Stimulated activated naive CD8-positive, alpha-beta T cell treated with anti-CD3 and anti-CD28 coated beads, Interleukin-15, Interleukin-2, amounts not matched to agents 100 U/mL and 50 U/mL, for 24 hours (primary cell): ENCODE data around the gene ARL13B.
"Not testable (repeated sequence)": the region's sequence is repeated elsewhere in the genome, so short reads cannot be mapped to it uniquely, and the experiment has no call there.

ENCODE experiments used
- ATAC-seq: fragments of 150-1000 bp; cut with Tn5 transposase; one replicate; pipeline ENCODE4 v1.10.0; 2021
- DNase-seq: peaks from one replicate; pipeline ENCODE4 v3.0.0; 2021

ARL13B gene

DNA sequence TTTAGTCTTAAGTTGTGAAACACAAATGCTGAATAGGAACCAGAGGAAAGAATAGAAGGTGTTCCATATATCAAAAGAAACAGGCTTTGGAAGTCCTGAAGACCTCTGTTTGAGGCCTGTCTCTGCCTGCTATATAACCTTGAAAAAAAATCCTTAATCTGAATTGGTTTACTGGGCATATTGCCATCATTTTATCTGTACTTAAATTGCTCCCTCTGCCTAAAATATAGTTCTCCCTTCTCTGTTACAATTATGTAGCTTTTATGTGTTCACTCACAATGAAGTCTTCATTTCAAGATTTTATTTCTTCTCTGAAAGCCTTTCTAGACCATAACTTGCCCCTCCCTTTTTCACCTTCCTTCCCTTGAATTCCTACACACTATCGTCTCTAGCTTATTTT, 21.2 kb downstream of the ARL13B start:
- no peak for ATAC-seq
- no peak for DNase-seq

DNA sequence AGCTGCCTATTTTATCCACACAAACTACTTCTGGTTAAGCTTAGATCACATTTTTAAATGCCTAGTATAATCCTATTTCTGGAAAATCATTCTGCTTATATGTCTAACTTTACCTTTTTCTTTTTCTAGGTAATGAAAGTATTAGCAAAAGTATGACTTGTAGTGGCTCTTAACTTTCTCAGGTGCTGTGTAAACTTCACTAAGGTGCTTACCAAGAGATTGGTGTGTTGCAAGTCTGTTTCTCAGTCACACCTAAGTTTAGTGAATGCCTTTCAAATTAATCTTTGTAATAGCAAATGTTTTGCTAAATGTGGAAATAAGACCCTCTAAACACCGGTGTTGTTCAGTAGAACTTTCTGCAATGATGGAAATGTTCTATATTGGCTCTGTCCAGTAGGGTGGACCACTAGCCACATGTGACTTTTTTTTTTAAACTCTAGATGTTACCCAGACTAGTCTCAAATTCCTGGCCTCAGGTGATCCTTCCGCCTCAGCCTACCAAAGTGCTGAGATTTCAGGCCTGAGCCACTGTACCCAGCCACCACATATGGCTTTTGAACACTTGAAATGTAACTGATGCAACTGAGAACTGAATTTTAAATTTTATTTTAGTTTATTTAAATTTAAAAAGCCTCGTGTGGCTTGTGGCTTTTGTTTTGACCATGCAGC, 22.0 kb downstream of the ARL13B start:
- ATAC-seq = no peak

DNA sequence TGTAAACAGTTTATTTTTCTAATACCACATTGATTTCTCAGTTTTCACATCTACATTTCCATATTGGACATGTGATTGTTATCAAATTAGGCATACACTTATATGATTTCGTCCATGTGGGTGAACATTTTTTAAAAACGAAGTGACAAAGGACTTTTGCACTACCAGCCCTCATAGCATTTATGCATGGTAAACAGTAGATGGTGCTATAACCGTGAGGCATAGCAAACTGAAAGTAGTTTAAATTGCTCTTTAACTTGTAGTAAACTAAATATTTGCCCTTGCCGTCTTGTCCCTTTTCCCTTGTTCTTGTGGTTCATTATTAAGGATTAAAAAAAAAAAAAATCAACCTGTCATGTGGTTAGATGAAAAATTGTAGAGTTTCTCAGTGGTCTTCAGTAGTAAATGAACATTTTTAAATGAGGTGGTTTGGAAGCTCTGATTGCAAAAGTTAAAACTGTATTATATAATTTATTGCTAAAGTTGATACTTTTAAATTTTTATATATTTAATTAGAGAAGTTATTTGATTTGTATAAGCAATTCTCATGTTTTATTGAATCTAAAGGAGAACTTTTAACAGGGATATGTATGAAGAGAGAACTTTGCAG, 24.5 kb downstream of the ARL13B start:
- ATAC-seq (peak; percentile 49), DNase-seq (no peak)

More for the DNA sequence above, 22.0 kb downstream of the ARL13B start:
- no peak for DNase-seq

DNA sequence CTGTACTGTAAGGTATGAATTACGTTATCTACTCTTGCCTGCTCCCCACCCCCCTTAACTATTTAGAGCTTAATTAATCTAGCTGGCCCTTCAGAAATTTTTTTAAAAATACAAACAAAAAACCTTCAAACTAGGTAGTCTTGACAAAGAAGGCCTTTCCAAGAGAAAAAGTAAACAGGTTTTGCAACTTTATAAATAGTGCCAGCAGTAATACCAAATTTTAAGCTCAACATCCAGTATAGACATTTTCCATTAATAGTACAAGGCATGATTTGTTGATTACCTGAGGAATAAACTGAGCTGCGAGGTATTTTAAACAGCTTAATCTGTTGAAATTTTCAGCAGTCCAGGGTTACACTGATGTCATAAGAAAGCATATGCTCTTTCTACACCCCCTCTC, 28.3 kb downstream of the ARL13B start:
- DNase-seq = no peak
- no peak for ATAC-seq

DNA sequence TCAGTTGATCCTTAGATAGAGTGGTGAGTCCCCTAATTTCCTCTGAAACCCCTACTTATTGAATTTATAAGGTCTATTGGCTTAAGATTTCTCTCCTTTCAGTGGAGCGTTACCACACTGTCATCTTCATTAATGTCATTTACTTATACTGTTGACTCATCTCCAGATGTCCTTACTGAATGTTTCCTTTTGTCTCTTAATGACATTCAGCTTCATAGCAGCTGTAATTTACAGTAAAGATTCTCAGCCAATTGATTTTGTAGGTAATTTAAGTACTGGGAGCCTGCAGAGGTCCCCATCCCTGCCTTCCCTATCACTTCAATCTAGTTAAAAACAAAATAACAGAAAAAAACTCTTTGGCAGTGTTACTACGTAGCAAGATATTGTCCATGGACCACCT, 29.7 kb downstream of the ARL13B start:
- ATAC-seq (peak; percentile 10), DNase-seq (no peak)

DNA sequence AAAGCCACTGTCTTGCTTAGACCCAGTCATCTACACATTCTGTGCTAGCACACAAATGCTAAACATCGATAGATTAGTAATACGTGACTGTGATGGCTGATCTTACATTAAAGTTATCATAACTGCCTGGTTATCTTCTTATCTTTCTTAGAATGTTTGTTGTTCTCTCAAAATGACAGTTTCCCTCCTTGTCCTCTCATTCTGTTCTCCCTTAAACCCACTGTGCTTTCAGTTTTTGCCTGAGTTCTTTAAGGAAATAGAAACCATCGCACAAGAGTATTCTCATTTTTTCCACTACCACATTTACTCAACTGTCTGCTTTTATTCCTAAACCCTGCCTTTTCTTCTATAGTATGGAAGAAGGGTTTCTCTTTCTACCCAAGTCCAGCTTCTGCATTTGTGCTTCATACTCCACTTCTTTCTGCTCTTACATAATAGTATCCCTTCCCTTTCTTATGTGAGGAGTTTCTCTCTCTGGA, 31.3 kb downstream of the ARL13B start:
- DNase-seq (no peak), ATAC-seq (peak; percentile 90)

DNA sequence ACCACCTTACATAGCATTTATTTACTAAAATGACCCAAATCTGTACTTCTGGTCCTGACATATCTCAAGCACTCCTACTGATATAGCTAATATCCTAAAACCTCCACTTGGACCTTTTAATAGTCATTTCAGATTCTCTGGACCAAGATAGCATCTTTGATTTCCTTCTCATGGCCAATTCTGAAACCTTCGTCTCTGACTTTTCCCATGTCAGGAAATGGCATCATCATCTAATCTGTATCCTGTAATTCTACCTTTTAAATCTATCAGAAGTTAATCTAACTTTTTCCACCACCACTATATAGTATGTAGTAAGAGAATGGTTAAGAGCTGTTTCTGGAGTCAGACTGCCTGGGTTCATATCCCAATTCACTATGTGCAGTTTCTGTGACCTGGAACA, 32.2 kb downstream of the ARL13B start:
- DNase-seq (no peak), ATAC-seq (no peak)

DNA sequence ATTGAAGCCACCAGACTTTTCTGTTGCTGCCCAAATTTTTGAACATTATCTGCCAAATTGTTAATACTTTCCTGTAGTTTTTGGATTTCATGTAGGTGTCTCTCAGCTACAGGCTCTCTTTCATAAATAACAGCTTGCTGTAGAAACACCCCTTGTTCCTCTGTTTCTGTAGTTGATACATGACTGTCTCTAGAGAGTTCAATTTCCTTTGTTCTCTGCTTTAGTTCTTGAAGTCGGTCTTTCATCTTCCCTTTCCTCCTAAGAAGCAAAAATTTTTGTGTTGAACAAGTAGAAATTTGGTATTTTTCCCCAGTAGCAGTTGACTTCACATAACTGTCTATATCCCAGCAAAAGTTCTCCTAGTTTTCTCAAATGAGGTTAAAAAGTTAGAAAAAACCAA, 35.1 kb downstream of the ARL13B start:
- no peak for DNase-seq
- ATAC-seq = no peak

DNA sequence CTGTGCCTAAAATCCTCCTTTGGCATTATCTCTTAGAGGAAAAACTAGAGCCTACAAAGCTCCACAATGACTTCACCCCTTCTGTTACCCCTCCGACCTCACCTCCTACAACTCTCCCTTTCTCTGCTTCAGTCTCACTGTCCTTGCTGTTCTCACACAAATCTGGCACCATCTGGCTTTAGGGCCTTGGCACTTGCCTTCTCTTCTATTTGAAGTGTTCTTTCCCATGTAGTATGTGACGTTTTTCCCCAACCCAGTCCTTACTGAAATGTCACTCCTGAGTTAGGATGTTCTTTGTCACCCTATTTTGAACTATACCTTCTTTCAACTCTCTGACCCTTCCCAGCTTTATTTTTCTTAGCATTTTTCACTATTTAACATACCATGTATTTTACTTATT, 39.7 kb downstream of the ARL13B start:
- ATAC-seq (no peak), DNase-seq (no peak)

DNA sequence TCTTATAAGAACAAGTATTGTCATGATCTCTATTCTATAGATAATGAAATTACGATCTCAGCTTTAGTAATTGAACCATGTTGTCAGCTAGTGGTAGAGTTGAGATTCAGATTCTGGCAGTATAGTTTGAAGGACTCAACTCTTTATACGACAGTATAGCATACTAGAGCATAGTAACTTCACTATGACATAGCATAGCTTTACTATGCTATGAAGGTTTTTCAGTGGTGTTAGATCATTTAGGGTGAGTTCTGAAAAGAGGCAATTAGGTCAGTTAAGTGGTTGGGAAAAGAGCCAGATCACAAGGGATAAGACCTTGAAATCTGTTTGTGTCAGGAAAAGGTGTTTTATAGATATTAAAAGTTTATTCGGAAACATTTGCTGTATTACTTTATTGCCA, 40.3 kb downstream of the ARL13B start:
- ATAC-seq (no peak), DNase-seq (no peak)

DNA sequence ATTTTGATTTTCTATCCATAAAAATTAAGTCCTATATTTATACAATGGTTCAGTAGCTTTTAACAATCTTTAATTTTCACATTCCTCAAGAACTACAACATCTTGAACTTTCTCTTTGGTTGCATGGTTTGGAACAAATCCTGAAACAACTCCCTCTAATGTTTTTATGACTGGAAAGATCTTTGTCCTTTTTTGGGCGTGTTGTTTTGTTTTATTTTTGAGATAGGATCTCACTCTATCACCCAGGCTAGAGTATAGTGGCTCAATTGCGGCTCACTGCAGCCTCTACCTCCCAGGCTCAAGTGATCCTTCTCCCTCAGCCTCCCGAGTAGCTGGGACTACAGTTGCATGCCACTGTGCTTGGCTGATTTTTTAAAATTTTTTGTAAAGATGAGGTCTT, 44.4 kb downstream of the ARL13B start:
- DNase-seq = no peak
- ATAC-seq = no peak

DNA sequence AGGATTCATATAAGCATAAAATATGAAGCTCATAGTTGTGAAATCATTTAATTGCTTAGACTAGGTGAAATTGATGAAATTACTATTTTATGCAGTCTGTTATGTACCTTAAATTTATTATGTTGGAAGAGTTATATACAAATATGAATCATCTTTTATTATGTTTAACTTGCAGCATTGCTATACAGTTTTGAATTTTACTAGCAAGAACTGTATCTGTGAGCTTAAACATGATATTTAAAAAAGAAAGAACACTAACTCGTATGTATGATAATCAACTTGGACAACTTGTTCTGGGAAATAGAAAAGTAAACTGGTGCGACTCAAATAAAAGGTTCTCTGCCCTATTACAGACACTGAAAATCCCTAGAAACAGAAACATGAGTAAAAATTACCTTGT, 46.7 kb downstream of the ARL13B start:
- no peak for ATAC-seq
- DNase-seq = no peak

DNA sequence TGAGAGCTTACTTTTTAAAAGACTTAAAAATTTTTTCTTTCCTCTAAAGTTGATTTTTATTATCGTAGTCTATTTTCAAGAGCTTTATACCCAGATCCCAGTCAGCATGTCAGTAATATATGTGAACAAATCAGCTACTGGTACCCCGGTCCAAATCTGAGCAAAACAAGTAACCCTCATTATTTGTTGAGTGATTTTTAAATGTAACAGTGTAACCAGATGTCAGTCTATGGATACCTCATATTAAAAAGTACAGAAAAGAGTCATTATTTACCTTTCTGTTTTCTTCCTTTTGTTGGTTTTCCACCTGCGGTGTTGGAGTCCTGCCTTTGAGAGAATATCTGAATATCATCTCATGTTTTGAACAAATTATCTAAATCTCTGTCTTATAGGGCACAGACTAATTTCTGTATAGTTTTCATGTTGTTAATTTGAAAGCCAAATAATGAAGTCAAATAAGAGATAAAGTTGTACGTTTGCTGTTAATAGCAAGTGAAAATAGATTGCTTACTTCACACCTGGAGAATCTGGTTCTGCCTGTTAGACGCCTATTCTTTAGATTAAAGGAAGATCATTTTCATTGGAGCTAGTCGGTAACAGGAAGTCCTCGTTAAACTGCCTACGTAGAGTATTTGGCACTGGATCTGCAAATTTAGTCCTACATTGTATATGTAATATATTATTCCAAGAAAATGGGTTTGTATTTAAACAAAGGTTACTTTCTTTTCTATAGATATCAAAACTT, 48.3 kb downstream of the ARL13B start, which contains the start of gene STX19:
STX19 (minus strand) TSS at position 505 of the 745 bp plus-strand sequence. CDS start 13,328 bp downstream, outside the sequence.
- ATAC-seq (no peak), DNase-seq (no peak)

DNA sequence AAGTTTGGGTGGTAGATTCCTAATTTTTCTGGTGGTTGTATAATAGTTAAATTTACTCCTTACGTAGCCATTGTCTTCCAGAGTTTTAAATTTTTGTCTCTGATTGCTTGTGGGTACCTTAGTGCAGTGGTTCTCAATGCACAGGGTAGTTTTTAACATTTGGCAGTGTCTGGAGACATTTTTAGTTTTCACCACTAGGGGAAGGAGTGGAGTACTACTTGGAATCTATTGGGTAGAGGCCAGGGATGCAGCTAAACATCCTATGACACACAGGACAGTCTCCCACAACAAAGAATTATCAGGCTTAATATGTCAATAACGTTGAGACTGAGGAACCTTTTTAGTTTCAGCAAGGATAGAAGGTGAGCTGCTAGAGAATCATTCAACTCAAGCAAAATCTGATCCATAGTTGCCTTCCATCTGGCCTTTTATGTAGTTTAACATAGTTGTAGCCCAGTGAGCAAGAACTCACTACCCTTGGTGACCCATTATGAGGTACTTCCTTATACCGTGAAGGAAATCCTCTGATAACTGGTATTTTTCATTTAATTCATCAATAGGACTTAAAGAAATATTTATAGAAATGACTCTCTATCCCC, 57.1 kb downstream of the ARL13B start:
- DNase-seq (no peak), ATAC-seq (no peak)

DNA sequence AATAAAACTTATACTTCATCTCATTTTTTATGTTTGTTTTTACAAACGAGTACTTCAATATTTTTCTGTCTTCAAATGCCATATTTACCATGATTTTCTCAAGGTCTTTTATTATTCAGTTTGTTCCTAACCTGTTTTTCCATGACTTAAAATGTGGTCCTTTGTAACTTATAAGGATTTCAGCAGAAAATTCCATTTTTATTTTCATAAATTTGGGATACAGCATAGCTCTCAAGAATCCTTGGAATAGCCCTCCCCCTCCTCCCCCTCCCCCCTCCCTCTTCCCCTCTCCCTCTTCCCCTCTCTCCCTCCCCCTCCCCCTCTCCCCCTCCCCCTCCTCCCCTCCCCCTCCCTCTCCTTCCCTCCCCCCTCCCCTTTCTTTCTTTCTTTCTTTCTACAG, 63.3 kb downstream of the ARL13B start:
- DNase-seq (no peak), ATAC-seq (no peak)

DNA sequence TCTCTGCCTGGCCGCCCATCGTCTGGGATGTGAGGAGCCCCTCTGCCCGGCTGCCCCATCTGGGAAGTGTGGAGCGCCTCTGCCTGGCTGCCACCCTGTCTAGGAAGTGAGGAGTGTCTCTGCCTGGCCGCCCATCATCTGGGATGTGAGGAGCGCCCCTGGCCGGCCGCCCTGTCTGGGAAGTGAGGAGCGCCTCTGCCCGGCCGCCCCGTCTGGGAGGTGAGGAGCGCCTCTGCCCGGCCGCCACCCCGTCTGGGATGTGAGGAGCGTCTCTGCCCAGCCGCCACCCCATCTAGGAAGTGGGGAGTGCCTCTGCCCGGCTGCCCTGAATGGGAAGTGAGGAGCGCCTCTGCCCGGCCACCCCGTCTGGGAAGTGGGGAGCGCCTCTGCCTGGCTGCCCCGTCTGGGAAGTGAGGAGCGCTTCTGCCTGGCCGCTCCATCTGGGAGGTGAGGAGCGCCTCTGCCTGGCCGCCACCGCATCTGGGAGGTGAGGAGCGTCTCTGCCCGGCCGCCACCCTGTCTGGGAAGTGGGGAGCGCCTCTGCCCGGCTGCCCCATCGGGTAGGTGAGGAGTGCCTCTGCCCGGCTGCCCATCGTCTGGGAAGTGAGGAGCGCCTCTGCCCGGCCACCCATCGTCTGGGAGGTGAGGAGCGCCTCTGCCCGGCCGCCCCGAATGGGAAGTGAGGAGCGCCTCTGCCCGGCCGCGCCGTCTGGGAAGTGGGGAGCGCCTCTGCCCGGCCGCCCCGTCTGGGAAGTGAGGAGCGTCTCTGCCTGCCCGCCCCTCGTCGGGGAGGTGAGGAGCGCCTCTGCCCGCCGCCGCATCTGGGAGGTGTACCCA, 64.4 kb downstream of the ARL13B start:
- ATAC-seq, DNase-seq: not testable (repeated sequence)

DNA sequence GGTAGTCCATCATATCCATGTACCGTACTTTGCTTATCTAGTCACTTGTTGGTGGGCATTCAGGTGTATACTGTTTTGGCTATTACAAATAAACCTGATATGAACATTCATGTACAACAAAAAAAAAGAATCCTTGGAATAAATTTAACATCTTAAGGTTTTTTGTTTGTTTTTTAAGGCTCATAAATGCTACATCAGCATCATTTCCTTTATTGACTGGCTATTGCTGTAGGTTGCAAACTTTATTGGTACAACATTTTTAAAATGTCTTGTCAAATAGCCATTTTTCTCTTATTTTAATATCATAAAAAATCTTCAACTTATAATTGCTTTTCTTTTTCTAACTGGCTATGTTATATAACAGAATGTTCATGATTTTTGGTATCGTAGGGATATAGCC, 66.6 kb downstream of the ARL13B start:
- DNase-seq (no peak), ATAC-seq (no peak)

DNA sequence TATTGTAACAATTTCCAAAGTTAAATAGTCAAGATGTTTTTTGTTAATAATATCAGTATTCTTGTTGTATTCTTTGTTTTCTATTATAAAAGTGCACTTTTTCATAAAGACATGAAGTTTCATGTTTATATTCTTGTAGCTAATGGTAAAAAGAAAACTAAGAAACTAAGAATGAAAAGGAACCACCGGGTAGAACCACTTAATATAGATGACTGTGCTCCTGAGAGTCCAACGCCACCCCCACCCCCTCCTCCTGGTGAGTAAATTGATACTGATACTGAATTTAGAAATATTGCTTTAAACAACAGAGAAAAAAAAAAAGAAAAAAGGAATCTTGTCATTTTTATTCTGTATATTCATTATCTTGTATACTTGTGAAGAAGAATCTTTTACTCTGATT, 69.3 kb downstream of the ARL13B start:
- ATAC-seq (no peak), DNase-seq (no peak)

DNA sequence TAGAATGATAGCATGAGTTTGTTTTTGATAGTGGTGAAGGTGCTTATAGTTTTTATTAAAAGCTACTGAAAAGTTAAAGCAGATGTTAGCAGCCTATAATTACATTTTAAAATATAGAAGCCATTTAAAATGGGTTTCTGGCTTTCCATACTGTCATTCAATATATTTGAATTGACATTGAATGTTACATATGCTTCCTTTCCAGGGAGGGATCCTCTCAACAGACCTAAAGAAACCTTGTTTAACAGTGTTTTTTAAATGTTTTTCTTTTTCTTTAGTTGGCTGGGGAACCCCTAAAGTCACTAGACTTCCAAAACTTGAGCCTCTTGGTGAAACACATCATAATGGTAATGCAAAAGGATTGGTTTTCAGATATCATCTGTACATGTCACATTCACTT, 70.6 kb downstream of the ARL13B start:
- DNase-seq (no peak), ATAC-seq (no peak)

DNA sequence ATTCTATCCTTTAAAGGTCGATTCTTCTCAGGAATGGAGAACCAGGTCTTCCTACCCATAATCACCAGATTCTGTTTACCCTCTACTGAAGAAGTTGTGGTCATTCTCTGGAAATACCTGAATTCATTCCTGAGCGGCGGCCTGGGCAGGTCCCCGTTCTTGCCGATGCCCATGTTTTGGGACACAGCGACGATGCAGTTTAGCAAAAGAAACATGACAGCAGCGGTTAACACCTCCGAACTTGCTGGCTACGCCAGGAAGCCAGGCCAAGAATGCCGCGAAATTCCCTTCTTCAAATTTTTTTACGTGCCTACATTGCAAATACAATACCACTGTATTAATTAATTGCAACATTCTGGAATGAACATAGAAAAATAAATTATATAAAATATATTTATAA, 81.3 kb downstream of the ARL13B start:
- ATAC-seq = no peak

DNA sequence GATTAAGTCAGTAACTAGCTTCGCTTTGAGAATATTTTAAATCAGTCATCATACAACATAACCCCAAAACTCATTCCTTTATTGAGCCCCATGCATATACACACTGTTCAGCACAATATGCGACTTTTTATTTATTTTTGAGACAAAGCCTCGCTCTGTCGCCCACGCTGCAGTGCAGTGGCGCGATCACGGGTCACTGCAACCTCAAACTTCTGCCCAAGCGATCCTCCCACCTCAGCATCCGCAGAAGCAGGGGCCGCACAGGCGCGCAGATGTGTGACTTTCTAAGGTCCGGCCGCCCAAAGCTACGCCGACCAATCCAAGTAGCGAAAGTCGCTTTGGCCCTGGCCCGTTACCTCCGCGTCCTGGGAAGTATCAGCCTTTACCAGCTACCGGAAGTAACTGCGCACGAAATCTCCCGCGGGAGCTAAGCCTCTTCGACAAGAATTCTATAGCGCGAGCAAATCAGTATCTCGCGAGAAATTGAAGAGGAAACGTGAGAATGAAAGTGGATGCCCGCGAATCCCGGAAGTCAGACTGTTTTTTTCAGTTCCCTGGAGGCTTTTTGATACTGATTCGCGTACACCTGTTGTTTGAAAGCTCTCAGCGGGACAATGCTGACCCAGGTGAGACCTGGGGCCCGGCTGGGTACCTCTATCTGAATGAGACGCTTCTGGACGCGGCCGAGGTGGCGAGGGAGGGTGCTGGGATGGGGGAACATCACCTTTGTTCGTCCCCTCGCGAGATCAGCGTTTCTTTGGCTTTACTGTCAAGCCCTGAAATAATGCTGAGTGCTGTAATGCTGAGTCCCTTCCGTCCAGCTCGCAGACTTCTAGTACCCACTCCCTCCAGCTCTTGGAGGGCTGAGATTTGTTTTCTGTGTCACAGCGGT, 82.8 kb downstream of the ARL13B start, which contains the start of the genes DHFR2 and NSUN3:
DHFR2 (minus strand) TSS at position 404 of the 892 bp plus-strand sequence. CDS start 1,405 bp downstream, outside the sequence.
NSUN3 (plus strand) TSS at position 549 of the 892 bp plus-strand sequence; CDS start at position 615, 66 bp downstream.
- ATAC-seq = peak; percentile 90

More for the DNA sequence above, 81.3 kb downstream of the ARL13B start:
- no peak for DNase-seq

More for the DNA sequence above, 82.8 kb downstream of the ARL13B start, which contains the start of the genes DHFR2 and NSUN3:
- peak; percentile 79 for DNase-seq
